ENCODE measurements around the gene BCKDHB.
"Not testable (repeated sequence)": the region's sequence is repeated elsewhere in the genome, so short reads cannot be mapped to it uniquely, and the experiment has no call there.

The BCKDHB gene

GRCh38 chr6:80227545-80228105 lies 121.2 kb downstream of the BCKDHB start:
- no peak for DNase-seq
- TF ChIP-seq CTCF (IDR thresholded peaks at IDR 0.05) = no peak
- no peaks in the 10 kb centered on the region for H3K36me3 ChIP-seq
- peaks cover 0 to 10% (median 0%) of the 10 kb centered on the region in 4 donors for H3K4me1 ChIP-seq
- H3K4me3 ChIP-seq = no peak overlapping the region
- intact Hi-C loops (cut with DNase I; ENCODE audit: low total_unique reads) = no loop called here
- H3K9me3 ChIP-seq = no peaks in the 10 kb centered on the region
- no peak overlapping the region for H3K27ac ChIP-seq
- H3K27me3 ChIP-seq = no peaks in the 10 kb centered on the region

GRCh38 chr6:80233262-80233661 lies 126.8 kb downstream of the BCKDHB start:
- Histone ChIP-seq H3K36me3 (no peaks in the 10 kb centered on the region), H3K4me1 (no peaks in the 10 kb centered on the region), H3K27ac (no peak overlapping the region), H3K4me3 (no peak overlapping the region), H3K9me3 (no peaks in the 10 kb centered on the region), H3K27me3 (no peaks in the 10 kb centered on the region)
- intact Hi-C loops (cut with DNase I; ENCODE audit: low total_unique reads) = no loop called here
- TF ChIP-seq CTCF (IDR thresholded peaks at IDR 0.05) = no peak
- DNase-seq = no peak

- intact Hi-C loops (cut with DNase I; ENCODE audit: low total_unique reads) = no loop called here
- Histone ChIP-seq H3K27me3 (no peaks in the 10 kb centered on the region), H3K36me3 (no peaks in the 10 kb centered on the region), H3K4me1 (no peaks in the 10 kb centered on the region), H3K27ac (no peak overlapping the region), H3K9me3 (no peaks in the 10 kb centered on the region), H3K4me3 (no peak overlapping the region)
- DNase-seq = no peak
- TF ChIP-seq CTCF (IDR thresholded peaks at IDR 0.05) = no peak
Measured at GRCh38 chr6:80233958-80234357, 127.5 kb downstream of the BCKDHB start.

GRCh38 chr6:80234401-80234800 lies 127.9 kb downstream of the BCKDHB start:
- intact Hi-C loops (cut with DNase I; ENCODE audit: low total_unique reads) = no loop called here
- H3K27ac ChIP-seq = no peak overlapping the region
- H3K27me3 ChIP-seq = no peaks in the 10 kb centered on the region
- DNase-seq = no peak
- H3K36me3 ChIP-seq = no peaks in the 10 kb centered on the region
- no peaks in the 10 kb centered on the region for H3K4me1 ChIP-seq
- TF ChIP-seq CTCF (IDR thresholded peaks at IDR 0.05) = no peak
- no peak overlapping the region for H3K4me3 ChIP-seq
- no peaks in the 10 kb centered on the region for H3K9me3 ChIP-seq

- Histone ChIP-seq H3K9me3 (no peaks in the 10 kb centered on the region), H3K27me3 (no peaks in the 10 kb centered on the region), H3K36me3 (no peaks in the 10 kb centered on the region), H3K4me1 (no peaks in the 10 kb centered on the region), H3K27ac (no peak overlapping the region), H3K4me3 (no peak overlapping the region)
- no peak for DNase-seq
- TF ChIP-seq CTCF (IDR thresholded peaks at IDR 0.05) = no peak
- intact Hi-C loops (cut with DNase I; ENCODE audit: low total_unique reads) = no loop called here
Measured at GRCh38 chr6:80234908-80235307, 128.4 kb downstream of the BCKDHB start.

GRCh38 chr6:80235647-80236046 lies 129.2 kb downstream of the BCKDHB start:
- TF ChIP-seq CTCF (IDR thresholded peaks at IDR 0.05) = no peak
- Histone ChIP-seq H3K36me3 (no peaks in the 10 kb centered on the region), H3K27ac (no peak overlapping the region), H3K4me1 (no peaks in the 10 kb centered on the region), H3K9me3 (no peaks in the 10 kb centered on the region), H3K4me3 (no peak overlapping the region), H3K27me3 (no peaks in the 10 kb centered on the region)
- DNase-seq = no peak
- intact Hi-C loops (cut with DNase I; ENCODE audit: low total_unique reads) = no loop called here

- H3K9me3 ChIP-seq; H3K36me3 ChIP-seq; H3K4me1 ChIP-seq; intact Hi-C loops (cut with DNase I; ENCODE audit: low total_unique reads); DNase-seq; H3K27me3 ChIP-seq; H3K27ac ChIP-seq; H3K4me3 ChIP-seq: not testable (repeated sequence)
Measured at GRCh38 chr6:80238754-80239153, 132.3 kb downstream of the BCKDHB start.

All from tibial artery (tissue), 4 donors.